Pancreas (tissue), 10 donors: ENCODE measurements around the gene HSF4. TPM values are rescaled to one million over a fixed set of nuclear protein-coding genes. Genes with fewer than 3 reads are reported as not detected.

Experiments used
- ATAC-seq, 4 donors: fragments of 200-7000 bp; cut with Tn5 transposase; one replicate each; pipeline versions ENCODE4 v1.8.0 to v1.9.1; 2020; ENCODE audit warnings: mild to moderate bottlenecking in 4 of 4, moderate library complexity in 4 of 4
- DNase-seq, 6 donors: peaks; one replicate each; pipeline ENCODE4 v3.0.0-alpha.2; 2020
- FAIRE-seq: peaks from 2 replicates; lab custom pipeline; 2012; peaks lifted over from hg19 to GRCh38; lab: Jason Lieb, UNC
- H3K27ac ChIP-seq, 4 donors: fragments of 200-600 bp; sonication (generic); 1 replicate in 3 of 4; 2 replicates in 1 of 4; pipeline versions ENCODE4 v1.5.0 to v1.8.0; 2020
- H3K27me3 ChIP-seq, 4 donors: fragments of 200-600 bp; one replicate each; pipeline ENCODE4 v1.8.0; 2021
- H3K36me3 ChIP-seq, 3 donors: fragments of 200-600 bp; sonication (generic) in 1 of 3; one replicate each; pipeline versions ENCODE4 v1.5.0 to v1.8.0; 2020 to 2021
- H3K4me1 ChIP-seq, 3 donors: fragments of 200-600 bp; one replicate each; pipeline ENCODE4 v1.8.0; 2021
- H3K4me3 ChIP-seq, 4 donors: fragments of 200-600 bp; sonication (generic) in 2 of 4; one replicate each; pipeline versions ENCODE4 v1.5.0 to v1.8.0; 2020 to 2021
- H3K9me3 ChIP-seq, 4 donors: fragments of 200-600 bp; one replicate each; pipeline ENCODE4 v1.8.0; 2021
- WGBS, 2 donors: extraction: QIAGEN DNeasy Blood & Tissue Kit; methylation state at CpG; one replicate each; pipeline ENCODE4 v1.1.7; 2013; 5-methylcytosine and 5-hydroxymethylcytosine counted together
- intact Hi-C, 3 donors: fragments of 100-400 bp; cut with DNase I; formaldehyde crosslinking; loops; one replicate each; pipeline versions ENCODE4 v1.11.1 to v1.14.2; 2022
- polyA plus RNA-seq, 2 donors: library from polyadenylated mRNA; stranded (reverse); fragments of 200-250 nt; gene quantifications; one replicate each; pipeline ENCODE4 v1.2.3, GENCODE V29; 2013
- total RNA-seq, 6 donors: library from RNA; stranded (reverse); fragmentation: NEBNext Ultra II Directional in 4 of 6; extraction: Animal tissue kit (Norgen Biotek cat#: 25700) in 4 of 6; gene quantifications; one replicate each; pipeline versions ENCODE4 v1.2.1 to v1.2.4, GENCODE V29; 2021 to 2023
- TF ChIP-seq, protein P1 (sequence below), 4 donors: fragments of 200-600 bp; sonication (generic) in 3 of 4; IDR thresholded peaks; one replicate each; pipeline versions ENCODE4 v1.5.0 to v1.8.0; 2021; ENCODE audit warnings: antibody characterized with exemption in 4 of 4
- donor health status: healthy with polysubstance abuse.
- donor health status: DM: no; HTN: no; CAD: no; lungs with moderate emphysema.
- donor health status: DM: no; HTN: no; CAD: no.
- donor health status: control.
- donor health status: control.
- donor health status: Bipolar disorder and iron deficiency.
- donor health status: DM: yes; HTN: yes; CAD: no.
- donor health status: DM: no; HTN: no; CAD: no.
- donor health status: DM: no; HTN: no; CAD: no.
- donor health status: DM: yes; HTN: yes; CAD: no.

The HSF4 gene
- total and polyA plus RNA-seq, 8 donors: 34.9 to 330 (median 61.6) TPM

GRCh38 chr16:67157106-67157748, 7.3 kb upstream of the HSF4 start:
- FAIRE-seq (no peak), ATAC-seq (no peak), DNase-seq (no peak)
- TF ChIP-seq, protein P1, sequence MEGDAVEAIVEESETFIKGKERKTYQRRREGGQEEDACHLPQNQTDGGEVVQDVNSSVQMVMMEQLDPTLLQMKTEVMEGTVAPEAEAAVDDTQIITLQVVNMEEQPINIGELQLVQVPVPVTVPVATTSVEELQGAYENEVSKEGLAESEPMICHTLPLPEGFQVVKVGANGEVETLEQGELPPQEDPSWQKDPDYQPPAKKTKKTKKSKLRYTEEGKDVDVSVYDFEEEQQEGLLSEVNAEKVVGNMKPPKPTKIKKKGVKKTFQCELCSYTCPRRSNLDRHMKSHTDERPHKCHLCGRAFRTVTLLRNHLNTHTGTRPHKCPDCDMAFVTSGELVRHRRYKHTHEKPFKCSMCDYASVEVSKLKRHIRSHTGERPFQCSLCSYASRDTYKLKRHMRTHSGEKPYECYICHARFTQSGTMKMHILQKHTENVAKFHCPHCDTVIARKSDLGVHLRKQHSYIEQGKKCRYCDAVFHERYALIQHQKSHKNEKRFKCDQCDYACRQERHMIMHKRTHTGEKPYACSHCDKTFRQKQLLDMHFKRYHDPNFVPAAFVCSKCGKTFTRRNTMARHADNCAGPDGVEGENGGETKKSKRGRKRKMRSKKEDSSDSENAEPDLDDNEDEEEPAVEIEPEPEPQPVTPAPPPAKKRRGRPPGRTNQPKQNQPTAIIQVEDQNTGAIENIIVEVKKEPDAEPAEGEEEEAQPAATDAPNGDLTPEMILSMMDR (IDR thresholded peaks at IDR 0.05): no peak
- intact Hi-C loops: loop anchor here in 2 of 3 donors (5.0 to 10.0 kb wide), 2 partner anchors 140 to 182 kb away; no protein-coding TSS in a partner anchor
- H3K4me1 ChIP-seq: peaks cover 0 to 20% (median 3%) of the 10 kb centered on the region in 3 donors
- no peak overlapping the region for H3K4me3 ChIP-seq
- no peaks in the 10 kb centered on the region for H3K27me3 ChIP-seq
- H3K9me3 ChIP-seq: no peaks in the 10 kb centered on the region
- H3K36me3 ChIP-seq: no peaks in the 10 kb centered on the region
- H3K27ac ChIP-seq: no peak overlapping the region
- 64 to 72% methylated on average over 7 of the region's 7 CpGs for WGBS, 2 donors

DNA sequence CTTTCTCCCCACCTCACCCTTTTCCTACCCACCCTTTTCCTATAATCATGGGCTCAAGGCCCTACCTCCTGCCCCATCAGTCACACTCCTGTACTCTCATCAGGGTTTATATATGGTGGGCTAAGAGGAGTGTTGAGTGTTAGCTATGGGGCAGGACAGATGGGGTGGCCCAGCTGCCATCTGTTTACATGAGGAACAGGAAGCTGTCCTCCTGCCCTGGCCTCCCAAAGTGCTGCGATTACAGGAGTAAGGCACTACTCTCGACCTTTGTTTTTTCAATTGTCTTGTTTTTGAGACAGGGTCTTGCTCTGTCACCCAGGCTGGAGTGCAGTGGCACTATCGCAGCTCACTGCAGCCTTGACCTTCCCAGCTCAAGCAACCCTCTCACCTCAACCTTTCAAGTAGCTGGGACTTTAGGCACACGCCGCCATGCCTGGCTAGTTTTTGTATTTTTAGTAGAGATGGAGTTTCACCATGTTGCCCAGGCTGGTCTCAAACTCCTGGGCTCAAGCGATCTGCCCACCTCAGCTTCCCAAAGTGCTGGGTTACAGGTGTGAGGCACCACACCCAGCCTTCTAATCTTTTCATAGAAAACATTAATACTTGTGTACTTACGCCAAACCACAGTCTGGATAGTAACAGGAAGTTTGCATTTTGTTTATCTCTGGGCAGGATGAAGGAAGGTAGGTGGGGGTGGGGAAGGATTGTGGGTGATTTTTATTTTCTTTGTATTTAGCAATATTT, 6.5 kb upstream of the HSF4 start:
- TF ChIP-seq, protein P1 (IDR thresholded peaks at IDR 0.05): no peak
- Histone ChIP-seq H3K36me3 (no peaks in the 10 kb centered on the region), H3K27me3 (no peaks in the 10 kb centered on the region), H3K4me1 (peaks cover 0 to 23% (median 3%) of the 10 kb centered on the region in 3 donors), H3K27ac (peak overlapping the region in 1 of 4 donors; percentile 37), H3K4me3 (no peak overlapping the region), H3K9me3 (no peaks in the 10 kb centered on the region)
- intact Hi-C loops: loop anchor here in 2 of 3 donors (5.0 to 10.0 kb wide), 2 partner anchors 141 to 183 kb away; no protein-coding TSS in a partner anchor
- DNase-seq: no peak
- no peak for ATAC-seq
- FAIRE-seq: no peak
- 74 to 83% methylated on average over 7 of the region's 7 CpGs for WGBS, 2 donors

DNA sequence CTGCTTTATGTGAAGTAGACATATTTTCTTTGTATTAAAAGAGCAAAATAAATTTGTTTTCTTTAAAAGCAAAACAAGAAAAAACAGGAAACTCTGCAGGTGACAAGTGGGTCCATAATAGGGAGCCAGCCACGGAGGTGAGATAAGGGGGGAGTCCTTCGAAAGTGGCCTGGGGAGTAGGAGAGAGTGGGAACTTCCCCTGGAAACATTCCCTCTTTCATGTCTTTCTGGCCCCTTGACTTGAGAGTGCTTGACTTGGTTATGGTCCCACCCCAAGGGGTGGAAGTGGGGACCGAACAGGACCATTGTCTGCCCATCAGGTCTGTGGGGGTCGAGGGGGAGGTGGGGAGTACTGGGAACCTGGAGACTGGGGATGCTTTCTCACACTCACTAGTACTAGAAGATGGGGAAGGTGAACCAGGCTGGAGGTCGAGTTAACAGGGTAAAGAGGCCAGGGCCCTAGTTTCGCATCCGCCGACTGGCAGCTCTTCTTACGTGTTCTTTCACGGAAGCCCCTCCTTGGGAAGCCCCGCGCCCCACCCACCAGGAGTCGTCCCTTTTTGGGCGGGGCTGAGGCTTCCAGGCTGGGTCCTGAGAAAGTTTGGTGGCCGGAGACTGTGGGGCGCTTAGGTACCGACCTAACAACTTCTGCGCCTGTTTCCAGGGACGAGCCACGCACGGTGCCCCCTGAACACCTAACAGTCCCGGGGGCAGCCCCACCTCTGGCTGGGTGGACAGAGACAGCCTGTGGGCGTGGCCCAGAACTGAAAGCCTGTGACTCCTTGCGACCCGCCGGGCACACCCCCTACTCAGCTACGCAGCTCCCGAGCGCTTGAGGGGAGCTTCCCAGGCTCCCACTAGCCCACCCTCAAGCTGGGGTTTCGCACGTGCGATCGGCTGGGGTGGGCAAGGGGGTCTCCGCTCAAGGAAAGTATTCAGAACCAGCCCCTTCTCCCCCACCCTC, 5.6 kb upstream of the HSF4 start:
- H3K4me1 ChIP-seq: peaks cover 3 to 23% (median 4%) of the 10 kb centered on the region in 3 donors
- no peaks in the 10 kb centered on the region for H3K36me3 ChIP-seq
- FAIRE-seq (no peak), DNase-seq (peak in 5 of 6 donors; percentile 57 to 86 (median 71)), ATAC-seq (peak in 3 of 4 donors; percentile 11 to 22 (median 19))
- TF ChIP-seq, protein P1 (IDR thresholded peaks at IDR 0.05): no peak
- 3 to 5% methylated on average over 34 of the region's 34 CpGs for WGBS, 2 donors
- peak overlapping the region; percentile 73 to 91 (median 84) for H3K27ac ChIP-seq
- H3K9me3 ChIP-seq: no peaks in the 10 kb centered on the region
- no peaks in the 10 kb centered on the region for H3K27me3 ChIP-seq
- intact Hi-C loops: loop anchor here in 2 of 3 donors (5.0 to 10.0 kb wide), 2 partner anchors 142 to 184 kb away; no protein-coding TSS in a partner anchor
- peak overlapping the region; percentile 53 to 97 (median 96) for H3K4me3 ChIP-seq

- TF ChIP-seq, protein P1 (IDR thresholded peaks at IDR 0.05): no peak
- FAIRE-seq: no peak
- Histone ChIP-seq H3K27ac (no peak overlapping the region), H3K9me3 (no peaks in the 10 kb centered on the region), H3K4me1 (peaks cover 0 to 23% (median 5%) of the 10 kb centered on the region in 3 donors), H3K27me3 (no peaks in the 10 kb centered on the region), H3K4me3 (no peak overlapping the region), H3K36me3 (no peaks in the 10 kb centered on the region)
- ATAC-seq: no peak
- DNase-seq: peak in 4 of 6 donors; percentile 24 to 82 (median 54)
- intact Hi-C loops: loop anchor here in 1 of 3 donors (10.0 kb wide), 1 partner anchor 187 kb away; no protein-coding TSS in a partner anchor
- 64 to 69% methylated on average over 25 of the region's 25 CpGs for WGBS, 2 donors
These were observed 2.9 kb upstream of the HSF4 start for GRCh38 chr16:67161595-67162058.
